ENCODE results near the gene KCNMB1.

The KCNMB1 gene

GRCh38 chr5:170336065-170336464, 53.1 kb downstream of the KCNMB1 start:
- H3K4me1 ChIP-seq (ENCODE audit: insufficient read depth, low read length) = peaks cover 41% of the 10 kb centered on the region
- no peaks in the 10 kb centered on the region for H3K9me3 ChIP-seq (ENCODE audit: control insufficient read depth, insufficient read depth, low read length)
- no peak overlapping the region for H3K9ac ChIP-seq (ENCODE audit: low read depth, low read length)
- no peaks in the 10 kb centered on the region for H3K36me3 ChIP-seq (ENCODE audit: insufficient read depth, low read length)

GRCh38 chr5:170334626-170335025, 54.5 kb downstream of the KCNMB1 start:
- Histone ChIP-seq H3K36me3 (ENCODE audit: insufficient read depth, low read length) (no peaks in the 10 kb centered on the region), H3K4me1 (ENCODE audit: insufficient read depth, low read length) (peaks cover 47% of the 10 kb centered on the region), H3K9ac (ENCODE audit: low read depth, low read length) (no peak overlapping the region), H3K9me3 (ENCODE audit: control insufficient read depth, insufficient read depth, low read length) (no peaks in the 10 kb centered on the region)

GRCh38 chr5:170333161-170333910, 55.8 kb downstream of the KCNMB1 start:
- no peaks in the 10 kb centered on the region for H3K36me3 ChIP-seq (ENCODE audit: insufficient read depth, low read length)
- H3K4me1 ChIP-seq (ENCODE audit: insufficient read depth, low read length) = peaks cover 47% of the 10 kb centered on the region
- H3K9ac ChIP-seq (ENCODE audit: low read depth, low read length) = no peak overlapping the region
- H3K9me3 ChIP-seq (ENCODE audit: control insufficient read depth, insufficient read depth, low read length) = no peaks in the 10 kb centered on the region

GRCh38 chr5:170332058-170332457, 57.1 kb downstream of the KCNMB1 start:
- Histone ChIP-seq H3K36me3 (ENCODE audit: insufficient read depth, low read length) (no peaks in the 10 kb centered on the region), H3K9me3 (ENCODE audit: control insufficient read depth, insufficient read depth, low read length) (no peaks in the 10 kb centered on the region), H3K4me1 (ENCODE audit: insufficient read depth, low read length) (peaks cover 43% of the 10 kb centered on the region), H3K9ac (ENCODE audit: low read depth, low read length) (no peak overlapping the region)

GRCh38 chr5:170330568-170331054, 58.6 kb downstream of the KCNMB1 start:
- no peaks in the 10 kb centered on the region for H3K36me3 ChIP-seq (ENCODE audit: insufficient read depth, low read length)
- H3K9ac ChIP-seq (ENCODE audit: low read depth, low read length) = no peak overlapping the region
- H3K4me1 ChIP-seq (ENCODE audit: insufficient read depth, low read length) = peaks cover 40% of the 10 kb centered on the region
- no peaks in the 10 kb centered on the region for H3K9me3 ChIP-seq (ENCODE audit: control insufficient read depth, insufficient read depth, low read length)

GRCh38 chr5:170329524-170329923, 59.6 kb downstream of the KCNMB1 start:
- peaks cover 40% of the 10 kb centered on the region for H3K4me1 ChIP-seq (ENCODE audit: insufficient read depth, low read length)
- no peaks in the 10 kb centered on the region for H3K9me3 ChIP-seq (ENCODE audit: control insufficient read depth, insufficient read depth, low read length)
- no peak overlapping the region for H3K9ac ChIP-seq (ENCODE audit: low read depth, low read length)
- H3K36me3 ChIP-seq (ENCODE audit: insufficient read depth, low read length) = no peaks in the 10 kb centered on the region

GRCh38 chr5:170327829-170328228, 61.3 kb downstream of the KCNMB1 start:
- Histone ChIP-seq H3K36me3 (ENCODE audit: insufficient read depth, low read length) (no peaks in the 10 kb centered on the region), H3K9me3 (ENCODE audit: control insufficient read depth, insufficient read depth, low read length) (no peaks in the 10 kb centered on the region; the same call in 1 of the 2 replicates), H3K4me1 (ENCODE audit: insufficient read depth, low read length) (peaks cover 25% of the 10 kb centered on the region), H3K9ac (ENCODE audit: low read depth, low read length) (no peak overlapping the region)

GRCh38 chr5:170327168-170327567, 62.0 kb downstream of the KCNMB1 start:
- H3K36me3 ChIP-seq (ENCODE audit: insufficient read depth, low read length) = no peaks in the 10 kb centered on the region
- H3K9ac ChIP-seq (ENCODE audit: low read depth, low read length) = no peak overlapping the region
- no peaks in the 10 kb centered on the region; the same call in 1 of the 2 replicates for H3K9me3 ChIP-seq (ENCODE audit: control insufficient read depth, insufficient read depth, low read length)
- peaks cover 19% of the 10 kb centered on the region for H3K4me1 ChIP-seq (ENCODE audit: insufficient read depth, low read length)

Data from ES-I3 (cell line).